ENCODE measurements around the gene STX1B. TPM values are rescaled to one million over a fixed set of nuclear protein-coding genes. Genes with fewer than 3 reads are reported as not detected.
A peak's percentile ranks its signal among the peaks of the same experiment; 100 is the strongest.

STX1B gene
- total RNA-seq, 1 donor from 2014 or later: 0.32 TPM

- DNase-seq (no peak), ATAC-seq (no peak)
- H3K36me3 ChIP-seq: no peaks in the 10 kb centered on the region
- H3K4me3 ChIP-seq: no peak overlapping the region
- peak overlapping the region; percentile 11 for H3K27ac ChIP-seq
- no peaks in the 10 kb centered on the region for H3K27me3 ChIP-seq (ENCODE audit: low read depth)
- peaks cover 51% of the 10 kb centered on the region for H3K4me1 ChIP-seq
- H3K9me3 ChIP-seq: no peaks in the 10 kb centered on the region
- intact Hi-C loops (cut with DNase I): no loop called here
- TF ChIP-seq CTCF (IDR thresholded peaks at IDR 0.05): no peak
These were observed 58.7 kb downstream of the STX1B start for GRCh38 chr16:30951750-30952149.

GRCh38 chr16:30951193-30951592 lies 59.2 kb downstream of the STX1B start:
- H3K27me3 ChIP-seq (ENCODE audit: low read depth): no peaks in the 10 kb centered on the region

GRCh38 chr16:30950516-30951065 lies 59.8 kb downstream of the STX1B start:
- H3K36me3 ChIP-seq: no peaks in the 10 kb centered on the region
- intact Hi-C loops (cut with DNase I): no loop called here
- H3K4me1 ChIP-seq: peaks cover 47% of the 10 kb centered on the region
- H3K27ac ChIP-seq: peak overlapping the region; percentile 94
- H3K4me3 ChIP-seq: peak overlapping the region; percentile 91
- DNase-seq (no peak), ATAC-seq (no peak)
- H3K9me3 ChIP-seq: no peaks in the 10 kb centered on the region
- TF ChIP-seq CTCF (IDR thresholded peaks at IDR 0.05): no peak
- no peaks in the 10 kb centered on the region for H3K27me3 ChIP-seq (ENCODE audit: low read depth)

More at GRCh38 chr16:30951193-30951592, 59.2 kb downstream of the STX1B start:
- Histone ChIP-seq H3K27ac (peak overlapping the region; percentile 11), H3K4me3 (no peak overlapping the region), H3K9me3 (no peaks in the 10 kb centered on the region), H3K4me1 (peaks cover 47% of the 10 kb centered on the region), H3K36me3 (no peaks in the 10 kb centered on the region)
- no peak for TF ChIP-seq CTCF (IDR thresholded peaks at IDR 0.05)
- intact Hi-C loops (cut with DNase I): no loop called here
- DNase-seq (no peak), ATAC-seq (no peak)

- Histone ChIP-seq H3K27me3 (ENCODE audit: low read depth) (no peaks in the 10 kb centered on the region), H3K4me1 (peaks cover 47% of the 10 kb centered on the region), H3K27ac (peak overlapping the region; percentile 94), H3K36me3 (peaks cover 1% of the 10 kb centered on the region), H3K4me3 (peak overlapping the region; percentile 91), H3K9me3 (no peaks in the 10 kb centered on the region)
- peak; percentile 41 to 65 for ATAC-seq
- DNase-seq: peak; percentile 86
- TF ChIP-seq CTCF (IDR thresholded peaks at IDR 0.05): peak; percentile 18
- intact Hi-C loops (cut with DNase I): no loop called here
These were observed 60.6 kb downstream of the STX1B start for GRCh38 chr16:30949650-30950515.

GRCh38 chr16:30948667-30949649 lies 61.5 kb downstream of the STX1B start, which contains the start of gene ORAI3:
ORAI3 (plus strand) TSS chr16:30949068; CDS start chr16:30949290, 222 bp downstream.
- Histone ChIP-seq H3K4me1 (peaks cover 46% of the 10 kb centered on the region), H3K4me3 (peak within 1 kb of the TSS; percentile 91), H3K36me3 (peaks cover 11% of the 10 kb centered on the region), H3K27me3 (ENCODE audit: low read depth) (no peaks in the 10 kb centered on the region), H3K9me3 (no peaks in the 10 kb centered on the region), H3K27ac (peak within 1 kb of the TSS; percentile 94)
- peak; percentile 85 to 86 for ATAC-seq
- peak; percentile 91 for DNase-seq
- intact Hi-C loops (cut with DNase I): no loop called here
- TF ChIP-seq CTCF (IDR thresholded peaks at IDR 0.05): no peak

All from lower lobe of right lung (tissue), 2 donors.